HG03196 (cell line): ENCODE data around the gene TMEM44.
"Not testable (repeated sequence)": the region's sequence is repeated elsewhere in the genome, so short reads cannot be mapped to it uniquely, and the experiment has no call there.

Source experiments
- ATAC-seq: cut with Tn5 transposase; IDR thresholded peaks from one replicate; pipeline ENCODE4 v1.9.1; 2021; ENCODE audit not compliant: unreplicated experiment

TMEM44 gene

GRCh38 chr3:194615226-194615625 is 18.0 kb downstream of the TMEM44 start:
- no peak for ATAC-seq

- no peak for ATAC-seq
Measured at GRCh38 chr3:194612221-194612620, 21.0 kb downstream of the TMEM44 start.

- ATAC-seq = no peak
Measured at GRCh38 chr3:194610689-194611088, 22.5 kb downstream of the TMEM44 start.

GRCh38 chr3:194609601-194610000 is 23.6 kb downstream of the TMEM44 start:
- ATAC-seq = no peak

GRCh38 chr3:194608981-194609380 is 24.2 kb downstream of the TMEM44 start:
- no peak for ATAC-seq

GRCh38 chr3:194607592-194608389 is 25.4 kb downstream of the TMEM44 start:
- ATAC-seq = no peak

GRCh38 chr3:194606941-194607340 is 26.3 kb downstream of the TMEM44 start:
- ATAC-seq = no peak

- ATAC-seq = no peak
Measured at GRCh38 chr3:194606163-194606562, 27.1 kb downstream of the TMEM44 start.

- ATAC-seq = not testable (repeated sequence)
Measured at GRCh38 chr3:194605314-194605713, 27.9 kb downstream of the TMEM44 start.

GRCh38 chr3:194604837-194605236 is 28.4 kb downstream of the TMEM44 start:
- ATAC-seq = no peak

- no peak for ATAC-seq
Measured at GRCh38 chr3:194604126-194604525, 29.1 kb downstream of the TMEM44 start.

GRCh38 chr3:194602669-194603171 is 30.5 kb downstream of the TMEM44 start:
- ATAC-seq = no peak

GRCh38 chr3:194598771-194599557 is 34.3 kb downstream of the TMEM44 start:
- no peak for ATAC-seq

- no peak for ATAC-seq
Measured at GRCh38 chr3:194596906-194597305, 36.3 kb downstream of the TMEM44 start.

GRCh38 chr3:194592798-194593752 is 40.1 kb downstream of the TMEM44 start:
- ATAC-seq = no peak

- no peak for ATAC-seq
Measured at GRCh38 chr3:194588741-194589140, 44.5 kb downstream of the TMEM44 start.

GRCh38 chr3:194588236-194588635 is 45.0 kb downstream of the TMEM44 start:
- ATAC-seq = no peak

GRCh38 chr3:194587438-194587931 is 45.7 kb downstream of the TMEM44 start:
- no peak for ATAC-seq

- ATAC-seq = no peak
Measured at GRCh38 chr3:194586836-194587235, 46.4 kb downstream of the TMEM44 start.

- no peak for ATAC-seq
Measured at GRCh38 chr3:194585880-194586281, 47.3 kb downstream of the TMEM44 start.

GRCh38 chr3:194584866-194585265 is 48.4 kb downstream of the TMEM44 start:
- no peak for ATAC-seq
